ENCODE results near the gene EYS.
"Not testable (repeated sequence)": the region's sequence is repeated elsewhere in the genome, so short reads cannot be mapped to it uniquely, and the experiment has no call there.

EYS gene

GRCh38 chr6:64527899-64528298 lies 1179.1 kb downstream of the EYS start:
- DNase-seq: no peak

- DNase-seq: no peak
Observed at GRCh38 chr6:64522859-64523258, 1184.2 kb downstream of the EYS start.

- DNase-seq: no peak
Observed at GRCh38 chr6:64520050-64520449, 1187.0 kb downstream of the EYS start.

- DNase-seq: no peak
Observed at GRCh38 chr6:64516393-64516792, 1190.6 kb downstream of the EYS start.

- DNase-seq: no peak
Observed at GRCh38 chr6:64507661-64508060, 1199.4 kb downstream of the EYS start.

- DNase-seq: no peak
Observed at GRCh38 chr6:64505312-64505711, 1201.7 kb downstream of the EYS start.

- DNase-seq: no peak
Observed at GRCh38 chr6:64504503-64504902, 1202.5 kb downstream of the EYS start.

GRCh38 chr6:64502801-64503200 lies 1204.2 kb downstream of the EYS start:
- DNase-seq: no peak

GRCh38 chr6:64497634-64498033 lies 1209.4 kb downstream of the EYS start:
- DNase-seq: no peak

GRCh38 chr6:64489763-64490162 lies 1217.3 kb downstream of the EYS start:
- DNase-seq: no peak

GRCh38 chr6:64486578-64487351 lies 1220.3 kb downstream of the EYS start:
- DNase-seq: no peak

GRCh38 chr6:64483956-64484499 lies 1223.0 kb downstream of the EYS start:
- DNase-seq: no peak

GRCh38 chr6:64482631-64483030 lies 1224.4 kb downstream of the EYS start:
- no peak for DNase-seq

GRCh38 chr6:64479134-64479533 lies 1227.9 kb downstream of the EYS start:
- no peak for DNase-seq

GRCh38 chr6:64477391-64477790 lies 1229.6 kb downstream of the EYS start:
- DNase-seq: no peak

GRCh38 chr6:64476935-64477334 lies 1230.1 kb downstream of the EYS start:
- DNase-seq: no peak

GRCh38 chr6:64469405-64469804 lies 1237.6 kb downstream of the EYS start:
- DNase-seq: not testable (repeated sequence)

GRCh38 chr6:64467656-64468055 lies 1239.4 kb downstream of the EYS start:
- DNase-seq: no peak

- DNase-seq: no peak
Observed at GRCh38 chr6:64459411-64459944, 1247.5 kb downstream of the EYS start.

GRCh38 chr6:64448101-64448500 lies 1258.9 kb downstream of the EYS start:
- DNase-seq: not testable (repeated sequence)

GRCh38 chr6:64445038-64445437 lies 1262.0 kb downstream of the EYS start:
- DNase-seq: no peak

GRCh38 chr6:64439274-64439673 lies 1267.8 kb downstream of the EYS start:
- DNase-seq: no peak

GRCh38 chr6:64437996-64438395 lies 1269.0 kb downstream of the EYS start:
- no peak for DNase-seq

GRCh38 chr6:64429926-64430325 lies 1277.1 kb downstream of the EYS start:
- no peak for DNase-seq

- no peak for DNase-seq
Observed at GRCh38 chr6:64428186-64428585, 1278.8 kb downstream of the EYS start.

Data from CD4-positive, alpha-beta T cell treated with Interleukin-12 subunit alpha and Interleukin-12 subunit beta, for 1 hour (primary cell).